Measurements from ENCODE around the gene UBE2E1.

Gene UBE2E1

GRCh38 chr3:23761440-23761896 is 44.3 kb upstream of the UBE2E1 start:
- no peaks in the 10 kb centered on the region for H3K36me3 ChIP-seq
- H3K4me3 ChIP-seq (ENCODE audit: low read depth in 1 of 2, low read length in 1 of 2) = no peak overlapping the region
- H3K27ac ChIP-seq = no peak overlapping the region
- H3K27me3 ChIP-seq = no peaks in the 10 kb centered on the region
- peaks cover 2 to 3% of the 10 kb centered on the region in 2 experiments for H3K4me1 ChIP-seq (ENCODE audit: control insufficient read depth in 1 of 2, insufficient read depth in 1 of 2, low read depth in 1 of 2, low read length in 1 of 2)
- TF ChIP-seq CTCF (IDR thresholded peaks at IDR 0.05) = no peak
- H3K9me3 ChIP-seq = no peaks in the 10 kb centered on the region

- Histone ChIP-seq H3K9me3 (no peaks in the 10 kb centered on the region), H3K27me3 (no peaks in the 10 kb centered on the region), H3K4me3 (ENCODE audit: low read depth in 1 of 2, low read length in 1 of 2) (no peak overlapping the region), H3K36me3 (no peaks in the 10 kb centered on the region), H3K27ac (no peak overlapping the region), H3K4me1 (ENCODE audit: control insufficient read depth in 1 of 2, insufficient read depth in 1 of 2, low read depth in 1 of 2, low read length in 1 of 2) (peaks cover 2 to 3% of the 10 kb centered on the region in 2 experiments)
- no peak for TF ChIP-seq CTCF (IDR thresholded peaks at IDR 0.05)
Observed at GRCh38 chr3:23762214-23762613, 43.5 kb upstream of the UBE2E1 start.

- H3K4me3 ChIP-seq (ENCODE audit: low read depth in 1 of 2, low read length in 1 of 2) = no peak overlapping the region
Observed at GRCh38 chr3:23762759-23763477, 42.8 kb upstream of the UBE2E1 start.

GRCh38 chr3:23764407-23764806 is 41.3 kb upstream of the UBE2E1 start:
- H3K36me3 ChIP-seq = no peaks in the 10 kb centered on the region
- no peaks in the 10 kb centered on the region for H3K27me3 ChIP-seq
- H3K9me3 ChIP-seq = no peaks in the 10 kb centered on the region
- H3K27ac ChIP-seq = no peak overlapping the region
- H3K4me3 ChIP-seq (ENCODE audit: low read depth in 1 of 2, low read length in 1 of 2) = no peak overlapping the region
- no peak for TF ChIP-seq CTCF (IDR thresholded peaks at IDR 0.05)
- peaks cover 2 to 3% of the 10 kb centered on the region in 2 experiments for H3K4me1 ChIP-seq (ENCODE audit: control insufficient read depth in 1 of 2, insufficient read depth in 1 of 2, low read depth in 1 of 2, low read length in 1 of 2)

More at GRCh38 chr3:23762759-23763477, 42.8 kb upstream of the UBE2E1 start:
- no peaks in the 10 kb centered on the region for H3K27me3 ChIP-seq
- no peaks in the 10 kb centered on the region for H3K9me3 ChIP-seq
- no peak for TF ChIP-seq CTCF (IDR thresholded peaks at IDR 0.05)
- no peaks in the 10 kb centered on the region for H3K36me3 ChIP-seq
- peaks cover 2 to 3% of the 10 kb centered on the region in 2 experiments for H3K4me1 ChIP-seq (ENCODE audit: control insufficient read depth in 1 of 2, insufficient read depth in 1 of 2, low read depth in 1 of 2, low read length in 1 of 2)
- H3K27ac ChIP-seq = no peak overlapping the region

GRCh38 chr3:23767546-23767945 is 38.2 kb upstream of the UBE2E1 start:
- Histone ChIP-seq H3K9me3 (no peaks in the 10 kb centered on the region), H3K36me3 (no peaks in the 10 kb centered on the region), H3K4me1 (ENCODE audit: control insufficient read depth in 1 of 2, insufficient read depth in 1 of 2, low read depth in 1 of 2, low read length in 1 of 2) (peaks cover 2 to 3% of the 10 kb centered on the region in 2 experiments), H3K27me3 (no peaks in the 10 kb centered on the region), H3K4me3 (ENCODE audit: low read depth in 1 of 2, low read length in 1 of 2) (no peak overlapping the region), H3K27ac (no peak overlapping the region)
- no peak for TF ChIP-seq CTCF (IDR thresholded peaks at IDR 0.05)
